ENCODE data around the gene REC114. TPM values are rescaled to one million over a fixed set of nuclear protein-coding genes. Genes with fewer than 3 reads are reported as not detected.
"Not testable (repeated sequence)": the region's sequence is repeated elsewhere in the genome, so short reads cannot be mapped to it uniquely, and the experiment has no call there.

Gene REC114
- total RNA-seq (2014; rRNA removed; shearing (Covaris generic); ENCODE audit: low replicate concordance), result not detected in 2 replicates

DNA sequence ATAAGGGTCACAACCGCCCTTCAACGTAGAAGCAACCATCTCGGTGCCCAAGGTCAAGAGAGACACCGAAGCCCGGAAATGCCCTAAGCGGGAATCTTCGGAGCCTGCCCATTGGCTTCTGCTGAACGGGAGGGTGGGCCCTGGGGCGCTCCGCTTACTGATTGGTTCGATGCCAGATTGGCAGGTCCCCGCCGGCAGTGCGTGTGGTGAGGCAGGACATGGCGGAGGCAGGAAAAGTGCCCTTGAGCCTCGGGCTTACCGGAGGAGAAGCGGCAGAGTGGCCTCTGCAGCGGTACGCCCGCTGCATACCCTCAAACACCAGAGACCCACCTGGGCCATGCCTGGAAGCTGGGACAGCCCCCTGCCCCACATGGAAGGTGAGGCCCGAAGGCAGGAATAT lies at the start of gene REC114:
TSS of gene REC114 (plus strand) at position 197 of the 400 bp plus-strand sequence. CDS start at position 219, 22 bp downstream.
- no peak for DNase-seq (ENCODE audit: low read depth)
- in situ Hi-C loops (cut with HindIII; ENCODE audit: low pct_unique_long_range_greater_than_20kb, low sequenced_read_pairs), result no loop called here

DNA sequence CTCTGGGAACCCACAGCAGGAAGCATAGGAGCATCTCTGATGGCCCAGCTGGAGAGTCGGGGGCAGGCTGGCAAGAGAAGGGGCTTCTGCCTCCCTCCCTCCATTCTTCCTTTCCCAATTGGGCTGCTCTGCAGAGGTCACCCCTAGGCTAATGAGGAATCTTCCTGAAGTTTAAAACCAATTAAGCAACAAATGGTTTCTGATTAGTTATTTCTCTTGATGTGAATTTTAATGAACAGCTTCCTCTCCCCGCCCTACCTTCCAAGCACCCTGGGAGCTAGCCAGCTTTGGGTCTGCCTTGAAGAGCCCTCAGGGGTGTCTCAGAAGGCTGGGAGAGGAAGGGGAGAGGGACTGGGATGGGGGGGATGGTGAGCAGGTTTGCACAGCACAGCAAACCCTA lies 49.6 kb upstream of the REC114 start:
- no peak for DNase-seq (ENCODE audit: low read depth)
- in situ Hi-C loops (cut with HindIII; ENCODE audit: low pct_unique_long_range_greater_than_20kb, low sequenced_read_pairs), result no loop called here

DNA sequence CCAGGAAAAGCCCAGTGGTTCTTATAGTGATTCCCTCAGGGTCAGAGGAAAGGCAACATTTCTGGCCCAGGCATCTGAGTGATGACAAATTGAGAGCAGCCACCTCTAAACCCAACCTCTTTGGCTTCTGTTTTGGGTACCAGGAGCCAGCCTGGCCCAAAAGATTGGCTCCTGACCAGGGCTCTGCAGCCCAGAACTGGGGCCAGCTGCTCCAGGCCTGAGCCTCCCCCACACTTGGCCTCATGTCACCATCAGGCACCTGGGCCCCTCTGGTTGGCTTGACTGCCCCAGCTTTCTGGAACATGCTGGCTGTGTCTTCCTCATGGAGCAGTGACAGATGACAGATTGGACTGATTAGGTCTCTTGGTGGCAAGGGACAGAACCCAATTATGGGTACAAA lies 48.2 kb upstream of the REC114 start:
- in situ Hi-C loops (cut with HindIII; ENCODE audit: low pct_unique_long_range_greater_than_20kb, low sequenced_read_pairs), result no loop called here
- no peak for DNase-seq (ENCODE audit: low read depth)

- in situ Hi-C loops (cut with HindIII; ENCODE audit: low pct_unique_long_range_greater_than_20kb, low sequenced_read_pairs), result no loop called here
- DNase-seq (ENCODE audit: low read depth), result no peak
Observed at GRCh38 chr15:73395671-73396070, 47.3 kb upstream of the REC114 start.

DNA sequence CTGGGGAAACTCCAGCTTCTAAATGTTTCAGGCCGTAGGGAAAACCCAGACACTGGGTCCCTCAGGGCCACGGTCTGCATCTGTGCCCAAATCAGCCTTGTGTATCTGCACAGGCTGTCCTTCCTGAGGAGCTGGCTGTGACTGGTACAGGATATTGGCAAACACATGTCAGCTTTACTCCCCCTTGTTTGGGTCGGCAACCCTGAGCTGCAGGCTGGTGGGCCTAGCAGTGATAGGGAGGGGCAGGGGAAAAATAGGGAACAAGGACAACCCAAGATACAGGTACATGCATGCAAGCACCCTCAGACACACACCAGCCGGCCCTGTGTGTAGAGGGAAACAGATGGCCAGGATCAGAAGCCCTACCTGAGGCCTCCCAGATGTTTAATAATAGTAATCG lies 45.5 kb upstream of the REC114 start:
- no peak for DNase-seq (ENCODE audit: low read depth)
- in situ Hi-C loops (cut with HindIII; ENCODE audit: low pct_unique_long_range_greater_than_20kb, low sequenced_read_pairs), result no loop called here

GRCh38 chr15:73398861-73399260 lies 44.1 kb upstream of the REC114 start:
- no peak for DNase-seq (ENCODE audit: low read depth)
- in situ Hi-C loops (cut with HindIII; ENCODE audit: low pct_unique_long_range_greater_than_20kb, low sequenced_read_pairs), result no loop called here

DNA sequence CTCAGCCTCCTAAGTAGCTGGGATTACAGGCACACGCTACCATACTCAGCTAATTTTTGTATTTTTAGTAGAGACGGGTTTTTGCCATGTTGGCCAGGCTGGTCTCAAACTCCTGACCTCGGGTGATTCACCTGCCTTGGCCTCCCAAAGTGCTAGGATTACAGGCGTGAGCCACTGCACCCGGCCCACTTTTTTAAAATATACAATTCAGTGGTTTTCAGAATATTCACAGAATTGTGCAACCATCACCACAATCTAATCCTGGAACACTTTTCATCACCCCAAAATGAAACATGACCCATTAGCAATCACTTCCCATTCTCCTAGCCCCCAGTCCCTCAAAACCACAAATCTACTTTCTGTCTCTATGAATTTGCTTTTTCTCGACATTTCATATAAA lies 42.7 kb upstream of the REC114 start:
- DNase-seq (ENCODE audit: low read depth); in situ Hi-C loops (cut with HindIII; ENCODE audit: low pct_unique_long_range_greater_than_20kb, low sequenced_read_pairs): not testable (repeated sequence)

DNA sequence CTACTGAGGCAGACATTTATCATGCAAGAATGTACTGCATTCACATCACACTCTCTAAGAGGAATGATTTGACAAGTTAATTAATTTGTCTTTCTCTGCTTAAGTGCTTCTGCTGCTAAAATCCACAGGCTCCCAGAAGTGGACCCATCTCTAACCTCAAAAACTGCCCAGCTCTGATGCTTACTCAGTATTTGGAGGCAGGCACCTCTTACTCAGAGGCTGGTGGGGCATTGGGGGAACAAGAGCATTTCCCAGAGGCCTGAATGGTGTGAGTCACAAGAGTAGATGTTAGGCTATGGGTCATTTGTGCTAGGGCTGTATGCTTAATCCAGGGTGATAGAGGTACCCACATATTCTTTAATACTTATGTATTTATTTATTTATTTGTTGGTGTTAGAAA lies 39.8 kb upstream of the REC114 start:
- in situ Hi-C loops (cut with HindIII; ENCODE audit: low pct_unique_long_range_greater_than_20kb, low sequenced_read_pairs), result no loop called here
- no peak for DNase-seq (ENCODE audit: low read depth)

- in situ Hi-C loops (cut with HindIII; ENCODE audit: low pct_unique_long_range_greater_than_20kb, low sequenced_read_pairs), result no loop called here
- DNase-seq (ENCODE audit: low read depth), result no peak
Observed at GRCh38 chr15:73414876-73415275, 28.1 kb upstream of the REC114 start.

GRCh38 chr15:73424506-73424905 lies 18.5 kb upstream of the REC114 start:
- no peak for DNase-seq (ENCODE audit: low read depth)
- in situ Hi-C loops (cut with HindIII; ENCODE audit: low pct_unique_long_range_greater_than_20kb, low sequenced_read_pairs), result no loop called here

- in situ Hi-C loops (cut with HindIII; ENCODE audit: low pct_unique_long_range_greater_than_20kb, low sequenced_read_pairs), result no loop called here
- no peak for DNase-seq (ENCODE audit: low read depth)
Observed at GRCh38 chr15:73425510-73425909, 17.5 kb upstream of the REC114 start.

- in situ Hi-C loops (cut with HindIII; ENCODE audit: low pct_unique_long_range_greater_than_20kb, low sequenced_read_pairs), result no loop called here
- DNase-seq (ENCODE audit: low read depth), result no peak
Observed at GRCh38 chr15:73426323-73426994, 16.5 kb upstream of the REC114 start.

DNA sequence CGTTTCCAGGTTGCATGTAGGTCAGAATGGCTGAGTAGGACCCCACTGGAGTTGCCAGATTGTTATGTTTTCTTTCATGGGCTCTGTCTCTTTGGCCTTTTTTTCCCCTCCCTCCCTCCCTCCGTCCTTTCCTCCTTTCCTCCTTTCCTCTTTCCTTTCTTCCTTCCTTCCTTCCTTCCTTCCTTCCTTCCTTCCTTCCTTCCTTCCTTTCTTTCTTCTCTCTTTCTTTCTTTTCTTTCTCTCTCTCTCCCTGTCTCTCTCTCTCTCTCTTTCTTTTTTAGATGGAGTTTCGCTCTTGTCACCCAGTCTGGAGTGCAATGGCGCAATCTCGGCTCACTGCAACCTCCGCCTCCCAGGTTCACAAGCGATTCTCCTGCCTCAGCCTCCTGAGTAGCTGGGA lies 11.6 kb upstream of the REC114 start:
- in situ Hi-C loops (cut with HindIII; ENCODE audit: low pct_unique_long_range_greater_than_20kb, low sequenced_read_pairs); DNase-seq (ENCODE audit: low read depth): not testable (repeated sequence)

DNA sequence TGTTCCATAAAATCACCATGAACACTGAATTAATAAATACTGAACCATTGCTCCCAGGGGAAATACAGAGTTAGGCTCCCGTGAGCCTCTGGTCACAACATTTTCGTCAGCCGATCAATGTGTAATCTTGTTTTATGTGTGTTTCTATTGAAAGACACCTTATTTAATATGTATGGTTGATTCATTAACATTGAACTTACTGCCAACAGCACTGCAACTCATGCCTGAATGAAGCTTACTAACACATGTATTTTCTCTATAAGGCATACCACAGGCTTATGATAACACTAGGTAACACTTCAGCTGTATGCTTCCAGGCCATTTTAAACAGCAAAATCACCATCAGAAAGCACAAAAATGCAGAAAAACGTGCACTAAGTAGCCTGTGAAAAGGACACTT lies 9.1 kb upstream of the REC114 start:
- in situ Hi-C loops (cut with HindIII; ENCODE audit: low pct_unique_long_range_greater_than_20kb, low sequenced_read_pairs), result no loop called here
- DNase-seq (ENCODE audit: low read depth), result peak; percentile 43

DNA sequence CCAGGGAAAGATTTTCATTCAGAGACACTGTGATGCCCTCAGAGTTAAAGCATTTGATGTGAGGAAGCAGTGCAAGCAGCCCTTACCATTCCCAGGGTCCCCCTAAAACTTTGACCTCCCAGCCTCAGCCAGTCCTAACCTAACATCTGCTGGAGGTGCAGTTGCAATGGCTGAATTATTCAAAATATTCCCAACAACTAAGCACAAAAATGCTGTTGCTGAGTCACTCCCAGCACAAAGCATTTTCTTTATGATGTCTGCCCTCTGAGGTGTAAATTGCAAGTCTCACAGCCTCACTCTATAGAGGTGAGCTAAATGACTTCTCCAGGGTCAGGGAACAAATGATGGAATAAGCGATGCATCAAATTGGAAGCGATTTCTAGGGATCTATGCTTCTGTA lies 6.4 kb upstream of the REC114 start:
- DNase-seq (ENCODE audit: low read depth), result peak; percentile 28
- in situ Hi-C loops (cut with HindIII; ENCODE audit: low pct_unique_long_range_greater_than_20kb, low sequenced_read_pairs), result no loop called here

DNA sequence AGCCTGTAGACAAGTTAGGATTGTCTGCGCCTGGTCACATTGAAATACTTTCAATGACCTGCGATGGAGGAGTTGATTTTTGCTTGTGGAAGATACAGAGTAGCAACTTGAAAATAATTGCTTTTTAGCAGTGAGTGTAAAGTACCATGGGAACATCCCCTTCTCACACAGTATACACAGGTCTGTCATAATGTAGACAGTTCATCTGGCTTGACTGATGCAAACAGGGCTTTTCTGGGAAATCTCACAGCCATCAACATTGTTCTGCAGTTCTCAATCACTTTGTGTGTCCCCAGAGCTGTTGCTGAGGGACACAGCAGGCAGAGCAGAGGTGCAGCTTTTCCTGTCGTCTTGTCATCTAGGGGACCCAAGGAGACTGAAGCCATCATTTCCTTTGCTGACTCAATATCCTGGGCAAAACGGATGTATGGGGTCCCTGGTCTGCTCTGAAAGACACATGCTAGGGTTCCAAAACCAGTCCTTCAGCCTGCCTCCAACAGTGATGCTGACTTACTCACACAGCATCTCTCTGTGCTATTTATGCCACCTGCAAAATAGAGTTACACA lies 5.3 kb upstream of the REC114 start:
- in situ Hi-C loops (cut with HindIII; ENCODE audit: low pct_unique_long_range_greater_than_20kb, low sequenced_read_pairs), result no loop called here
- no peak for DNase-seq (ENCODE audit: low read depth)

DNA sequence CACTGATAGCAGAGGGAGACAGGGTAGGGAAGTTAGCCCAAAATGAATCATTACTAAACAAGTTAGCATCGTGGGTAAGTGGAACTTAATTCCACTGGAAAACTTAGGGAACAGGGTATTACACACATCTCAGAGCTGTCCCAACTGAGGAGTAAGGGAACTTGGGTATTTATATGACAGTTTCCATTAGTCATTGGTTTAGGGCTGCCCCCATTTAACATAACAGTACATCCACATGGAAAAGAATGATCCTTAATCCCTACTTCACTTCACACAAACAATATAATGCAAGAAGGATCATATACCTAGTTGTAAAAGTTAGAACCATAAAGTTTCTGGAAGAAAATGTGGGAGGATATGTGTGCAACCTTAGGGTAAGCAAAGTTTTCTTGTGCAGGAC lies 4.3 kb upstream of the REC114 start:
- no peak for DNase-seq (ENCODE audit: low read depth)
- in situ Hi-C loops (cut with HindIII; ENCODE audit: low pct_unique_long_range_greater_than_20kb, low sequenced_read_pairs), result no loop called here

GRCh38 chr15:73440571-73440970 lies 2.4 kb upstream of the REC114 start:
- in situ Hi-C loops (cut with HindIII; ENCODE audit: low pct_unique_long_range_greater_than_20kb, low sequenced_read_pairs), result no loop called here
- DNase-seq (ENCODE audit: low read depth), result no peak

DNA sequence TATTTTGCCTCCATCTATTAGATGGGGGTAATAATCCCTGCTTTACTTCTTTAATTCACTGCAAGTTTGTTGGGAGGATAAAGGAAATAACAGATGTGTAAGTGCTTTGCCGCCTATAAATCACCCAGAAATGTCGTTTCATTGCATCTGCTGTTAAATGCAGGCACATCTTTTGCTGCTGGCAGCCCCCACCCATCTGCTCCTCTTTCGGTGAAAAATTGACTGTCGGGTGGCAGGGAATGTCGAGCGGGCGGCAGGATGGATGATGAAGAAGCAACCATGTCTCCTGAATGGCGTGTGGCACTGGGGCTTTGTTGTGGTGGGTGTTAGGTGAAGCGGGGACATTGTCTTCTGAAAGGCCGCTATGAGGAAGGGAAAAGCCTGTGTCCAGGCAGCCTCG lies 543 bp upstream of the REC114 start:
- in situ Hi-C loops (cut with HindIII; ENCODE audit: low pct_unique_long_range_greater_than_20kb, low sequenced_read_pairs), result no loop called here
- DNase-seq (ENCODE audit: low read depth), result no peak

GRCh38 chr15:73447471-73447870 lies 4.5 kb downstream of the REC114 start:
- in situ Hi-C loops (cut with HindIII; ENCODE audit: low pct_unique_long_range_greater_than_20kb, low sequenced_read_pairs); DNase-seq (ENCODE audit: low read depth): not testable (repeated sequence)

All from Caki2 (cell line).